ENCODE results near the gene CD244. TPM values are rescaled to one million over a fixed set of nuclear protein-coding genes. Genes with fewer than 3 reads are reported as not detected.
"Not testable (repeated sequence)": the region's sequence is repeated elsewhere in the genome, so short reads cannot be mapped to it uniquely, and the experiment has no call there.

The CD244 gene
- total and polyA plus RNA-seq, 2 donors = 2.4 to 10.3 TPM

DNA sequence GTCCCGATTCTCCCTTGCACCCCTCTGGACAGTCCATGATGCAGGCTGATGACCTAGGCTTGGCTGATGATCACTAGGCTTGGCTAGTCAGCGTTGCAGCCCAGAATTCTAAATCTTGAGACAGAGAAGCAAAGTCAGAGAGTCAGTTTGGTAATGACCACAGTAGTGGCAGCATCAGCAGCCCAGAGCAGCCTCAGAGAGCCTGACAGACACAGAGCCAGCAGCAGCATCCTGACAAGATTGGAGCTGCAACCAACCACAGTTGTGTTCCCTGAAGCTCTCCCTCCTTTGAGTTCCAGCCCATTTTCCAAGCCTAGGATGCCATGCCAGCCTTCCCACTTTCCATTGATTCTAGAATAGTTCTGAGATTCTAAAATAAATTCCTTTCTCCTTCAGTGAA, 39.1 kb upstream of the CD244 start:
- no peak for DNase-seq (ENCODE audit: low read depth in 6 of 9, low spot score in 9 of 9)
- no peaks in the 10 kb centered on the region for H3K27me3 ChIP-seq (ENCODE audit: control insufficient read depth in 2 of 2, insufficient read depth in 1 of 2, low read length in 1 of 2)
- no peak overlapping the region for H3K4me3 ChIP-seq (ENCODE audit: low read length in 2 of 2)
- no peaks in the 10 kb centered on the region for H3K4me1 ChIP-seq (ENCODE audit: control insufficient read depth in 2 of 2, insufficient read depth in 2 of 2, low read length in 2 of 2)
- H3K36me3 ChIP-seq (ENCODE audit: control insufficient read depth in 2 of 2, insufficient read depth in 2 of 2, low read length in 1 of 2) = no peaks in the 10 kb centered on the region
- WGBS = 95% methylated on average over 2 of the region's 2 CpGs
- H3K27ac ChIP-seq (ENCODE audit: low read depth in 1 of 2, low read length in 1 of 2) = no peak overlapping the region
- no peaks in the 10 kb centered on the region for H3K9me3 ChIP-seq (ENCODE audit: control insufficient read depth in 2 of 2, insufficient read depth in 1 of 2, low read length in 1 of 2)

DNA sequence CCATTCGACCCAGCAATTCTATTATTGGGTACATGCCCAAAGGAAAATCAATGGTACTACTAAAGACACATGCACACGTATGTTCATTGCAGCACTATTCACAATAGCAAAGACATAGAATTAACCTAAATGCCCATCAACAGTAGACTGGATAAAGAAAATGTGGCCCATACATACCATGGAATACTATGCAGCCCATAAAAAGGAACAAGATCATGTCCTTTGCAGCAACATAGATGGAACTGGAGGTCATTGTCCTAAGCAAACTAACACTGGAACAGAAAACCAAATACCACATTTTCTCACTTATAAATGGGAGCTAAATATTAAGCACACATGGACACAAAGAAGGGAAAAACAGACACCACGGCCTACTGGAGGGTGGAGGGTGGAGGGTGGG, 38.0 kb upstream of the CD244 start:
- not testable (repeated sequence) for H3K27me3 ChIP-seq (ENCODE audit: control insufficient read depth in 2 of 2, insufficient read depth in 1 of 2, low read length in 1 of 2); H3K4me3 ChIP-seq (ENCODE audit: low read length in 2 of 2); H3K4me1 ChIP-seq (ENCODE audit: control insufficient read depth in 2 of 2, insufficient read depth in 2 of 2, low read length in 2 of 2); DNase-seq (ENCODE audit: low read depth in 6 of 9, low spot score in 9 of 9); H3K27ac ChIP-seq (ENCODE audit: low read depth in 1 of 2, low read length in 1 of 2); H3K9me3 ChIP-seq (ENCODE audit: control insufficient read depth in 2 of 2, insufficient read depth in 1 of 2, low read length in 1 of 2); H3K36me3 ChIP-seq (ENCODE audit: control insufficient read depth in 2 of 2, insufficient read depth in 2 of 2, low read length in 1 of 2)
- WGBS = 96% methylated on average over 3 of the region's 3 CpGs

DNA sequence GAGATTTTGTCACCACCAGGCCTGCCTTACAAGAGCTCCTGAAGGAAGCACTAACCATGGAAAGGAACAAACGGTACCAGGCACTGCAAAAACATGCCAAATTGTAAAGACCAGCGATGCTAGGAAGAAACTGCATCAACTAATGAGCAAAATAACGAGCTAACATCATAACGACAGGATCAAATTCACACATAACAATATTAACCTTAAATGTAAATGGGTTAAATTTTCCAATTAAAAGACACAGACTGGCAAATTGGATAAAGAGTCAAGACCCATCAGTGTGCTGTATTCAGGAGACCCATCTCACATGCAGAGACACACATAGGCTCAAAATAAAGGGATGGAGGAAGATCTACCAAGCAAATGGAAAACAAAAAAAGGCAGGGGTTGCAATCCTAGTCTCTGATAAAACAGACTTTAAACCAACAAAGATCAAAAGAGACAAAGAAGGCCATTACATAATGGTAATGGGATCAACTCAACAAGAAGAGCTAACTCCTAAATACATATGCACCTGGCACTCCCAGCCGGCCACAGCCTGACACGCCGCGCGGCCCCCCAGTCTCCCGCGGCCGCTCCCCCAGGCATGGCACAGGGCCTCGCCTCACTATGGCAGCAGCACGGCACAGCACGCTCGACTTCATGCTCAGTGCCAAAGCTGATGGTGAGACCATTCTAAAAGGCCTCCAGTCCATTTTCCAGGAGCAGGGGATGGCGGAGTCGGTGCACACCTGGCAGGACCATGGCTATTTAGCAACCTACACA, 31.9 kb upstream of the CD244 start:
- not testable (repeated sequence) for H3K9me3 ChIP-seq (ENCODE audit: control insufficient read depth in 2 of 2, insufficient read depth in 1 of 2, low read length in 1 of 2); H3K4me1 ChIP-seq (ENCODE audit: control insufficient read depth in 2 of 2, insufficient read depth in 2 of 2, low read length in 2 of 2); DNase-seq (ENCODE audit: low read depth in 6 of 9, low spot score in 9 of 9); H3K4me3 ChIP-seq (ENCODE audit: low read length in 2 of 2); H3K27ac ChIP-seq (ENCODE audit: low read depth in 1 of 2, low read length in 1 of 2); H3K36me3 ChIP-seq (ENCODE audit: control insufficient read depth in 2 of 2, insufficient read depth in 2 of 2, low read length in 1 of 2); H3K27me3 ChIP-seq (ENCODE audit: control insufficient read depth in 2 of 2, insufficient read depth in 1 of 2, low read length in 1 of 2)
- 98% methylated on average over 18 of the region's 18 CpGs for WGBS

DNA sequence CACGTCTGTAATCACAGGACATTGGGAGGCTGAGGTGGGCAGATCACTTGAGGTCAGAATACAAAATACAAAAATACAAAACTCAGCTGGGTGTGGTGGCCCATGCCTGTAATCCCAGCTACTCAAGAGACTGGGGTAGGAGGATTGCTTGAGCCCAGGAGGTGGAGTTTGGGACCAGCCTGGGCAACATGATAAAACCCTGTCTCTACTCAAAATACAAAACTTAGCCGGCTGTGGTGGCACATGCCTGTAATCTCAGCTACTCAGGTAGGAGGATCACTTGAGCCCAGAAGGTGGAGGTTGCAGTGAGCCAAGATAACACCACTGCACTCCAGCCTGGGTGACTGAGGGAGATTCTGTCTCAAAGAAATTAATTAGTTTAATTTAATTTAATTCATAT, 28.8 kb upstream of the CD244 start:
- Histone ChIP-seq H3K27me3 (ENCODE audit: control insufficient read depth in 2 of 2, insufficient read depth in 1 of 2, low read length in 1 of 2) (no peaks in the 10 kb centered on the region), H3K27ac (ENCODE audit: low read depth in 1 of 2, low read length in 1 of 2) (no peak overlapping the region), H3K36me3 (ENCODE audit: control insufficient read depth in 2 of 2, insufficient read depth in 2 of 2, low read length in 1 of 2) (no peaks in the 10 kb centered on the region), H3K4me1 (ENCODE audit: control insufficient read depth in 2 of 2, insufficient read depth in 2 of 2, low read length in 2 of 2) (no peaks in the 10 kb centered on the region), H3K4me3 (ENCODE audit: low read length in 2 of 2) (no peak overlapping the region), H3K9me3 (ENCODE audit: control insufficient read depth in 2 of 2, insufficient read depth in 1 of 2, low read length in 1 of 2) (peaks cover 0 to 3% of the 10 kb centered on the region in 2 donors)
- 97% methylated on average over 2 of the region's 2 CpGs for WGBS
- no peak for DNase-seq (ENCODE audit: low read depth in 6 of 9, low spot score in 9 of 9)

DNA sequence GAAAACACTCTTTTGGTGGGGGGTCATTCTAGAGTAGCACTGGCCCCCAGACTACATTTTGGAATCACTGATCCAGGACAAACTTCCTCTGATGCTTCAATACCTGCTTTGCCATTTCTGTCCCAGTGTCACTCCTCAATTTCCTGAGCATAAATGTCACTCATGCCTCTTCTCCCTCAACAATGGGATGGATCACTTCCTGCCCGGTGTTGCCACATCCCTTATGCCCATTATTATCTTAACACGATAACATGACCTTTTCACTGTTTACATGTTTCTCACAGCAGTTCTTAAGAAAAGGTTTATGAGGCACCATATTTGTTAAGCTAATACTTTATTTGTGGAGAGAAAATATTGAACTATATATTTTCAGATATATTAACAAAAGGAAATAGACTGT, 26.2 kb upstream of the CD244 start:
- Histone ChIP-seq H3K27ac (ENCODE audit: low read depth in 1 of 2, low read length in 1 of 2) (no peak overlapping the region), H3K4me1 (ENCODE audit: control insufficient read depth in 2 of 2, insufficient read depth in 2 of 2, low read length in 2 of 2) (no peaks in the 10 kb centered on the region), H3K36me3 (ENCODE audit: control insufficient read depth in 2 of 2, insufficient read depth in 2 of 2, low read length in 1 of 2) (no peaks in the 10 kb centered on the region), H3K27me3 (ENCODE audit: control insufficient read depth in 2 of 2, insufficient read depth in 1 of 2, low read length in 1 of 2) (no peaks in the 10 kb centered on the region), H3K9me3 (ENCODE audit: control insufficient read depth in 2 of 2, insufficient read depth in 1 of 2, low read length in 1 of 2) (no peaks in the 10 kb centered on the region), H3K4me3 (ENCODE audit: low read length in 2 of 2) (no peak overlapping the region)
- DNase-seq (ENCODE audit: low read depth in 6 of 9, low spot score in 9 of 9) = no peak
- WGBS = 67% methylated on average over 2 of the region's 2 CpGs

DNA sequence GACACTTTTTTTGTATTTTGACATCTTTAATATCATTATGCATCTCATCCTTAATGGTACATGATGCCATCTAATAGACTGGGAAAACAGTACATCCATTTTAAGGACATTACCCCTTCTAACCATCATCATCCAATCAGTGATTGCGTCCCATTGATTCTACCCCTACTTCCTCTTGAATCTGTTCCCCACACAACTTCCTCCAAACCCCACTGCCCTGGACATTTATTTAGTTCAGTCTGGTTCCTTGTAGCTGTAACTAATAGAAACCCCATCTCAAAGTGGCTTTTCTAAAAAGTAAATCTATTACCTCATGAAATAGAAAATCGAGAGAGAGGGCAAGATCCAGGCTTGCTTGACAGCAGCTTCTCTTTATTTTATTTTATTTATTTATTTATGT, 24.4 kb upstream of the CD244 start:
- H3K36me3 ChIP-seq (ENCODE audit: control insufficient read depth in 2 of 2, insufficient read depth in 2 of 2, low read length in 1 of 2) = no peaks in the 10 kb centered on the region
- no peaks in the 10 kb centered on the region for H3K27me3 ChIP-seq (ENCODE audit: control insufficient read depth in 2 of 2, insufficient read depth in 1 of 2, low read length in 1 of 2)
- no peak for DNase-seq (ENCODE audit: low read depth in 6 of 9, low spot score in 9 of 9)
- no peak overlapping the region for H3K4me3 ChIP-seq (ENCODE audit: low read length in 2 of 2)
- WGBS = 77% methylated on average over 2 of the region's 2 CpGs
- no peaks in the 10 kb centered on the region for H3K9me3 ChIP-seq (ENCODE audit: control insufficient read depth in 2 of 2, insufficient read depth in 1 of 2, low read length in 1 of 2)
- H3K27ac ChIP-seq (ENCODE audit: low read depth in 1 of 2, low read length in 1 of 2) = no peak overlapping the region
- H3K4me1 ChIP-seq (ENCODE audit: control insufficient read depth in 2 of 2, insufficient read depth in 2 of 2, low read length in 2 of 2) = no peaks in the 10 kb centered on the region

DNA sequence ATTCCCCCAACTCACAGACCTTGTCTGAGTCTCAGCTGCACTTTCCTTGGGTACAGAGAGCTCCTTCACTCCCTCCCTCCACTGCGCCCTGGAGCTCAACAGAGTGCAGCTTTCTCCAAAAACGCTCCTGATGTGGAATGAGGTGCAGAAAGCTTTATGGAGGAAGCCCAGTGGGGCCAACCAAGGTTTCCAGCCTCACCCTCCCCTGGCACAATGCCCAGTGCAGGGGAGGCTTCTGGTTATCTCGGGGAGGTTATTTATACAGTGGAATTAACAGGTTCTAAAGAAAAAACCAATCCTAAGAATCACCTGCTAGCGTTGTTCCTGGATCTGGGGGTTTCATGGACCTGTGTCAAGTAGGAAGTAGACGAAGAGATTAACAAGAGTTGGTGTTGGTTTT, 22.4 kb upstream of the CD244 start, which contains the start of gene ITLN1:
TSS of gene ITLN1 (minus strand) at position 139 of the 400 bp plus-strand sequence. CDS start 303 bp downstream, outside the sequence.
- DNase-seq (ENCODE audit: low read depth in 6 of 9, low spot score in 9 of 9) = no peak
- no peak within 1 kb of the TSS for H3K4me3 ChIP-seq (ENCODE audit: low read length in 2 of 2)
- H3K36me3 ChIP-seq (ENCODE audit: control insufficient read depth in 2 of 2, insufficient read depth in 2 of 2, low read length in 1 of 2) = no peaks in the 10 kb centered on the region
- H3K27me3 ChIP-seq (ENCODE audit: control insufficient read depth in 2 of 2, insufficient read depth in 1 of 2, low read length in 1 of 2) = no peaks in the 10 kb centered on the region
- H3K9me3 ChIP-seq (ENCODE audit: control insufficient read depth in 2 of 2, insufficient read depth in 1 of 2, low read length in 1 of 2) = no peaks in the 10 kb centered on the region
- H3K27ac ChIP-seq (ENCODE audit: low read depth in 1 of 2, low read length in 1 of 2) = no peak within 1 kb of the TSS
- WGBS = 73% methylated on average over 5 of the region's 5 CpGs
- H3K4me1 ChIP-seq (ENCODE audit: control insufficient read depth in 2 of 2, insufficient read depth in 2 of 2, low read length in 2 of 2) = no peaks in the 10 kb centered on the region

DNA sequence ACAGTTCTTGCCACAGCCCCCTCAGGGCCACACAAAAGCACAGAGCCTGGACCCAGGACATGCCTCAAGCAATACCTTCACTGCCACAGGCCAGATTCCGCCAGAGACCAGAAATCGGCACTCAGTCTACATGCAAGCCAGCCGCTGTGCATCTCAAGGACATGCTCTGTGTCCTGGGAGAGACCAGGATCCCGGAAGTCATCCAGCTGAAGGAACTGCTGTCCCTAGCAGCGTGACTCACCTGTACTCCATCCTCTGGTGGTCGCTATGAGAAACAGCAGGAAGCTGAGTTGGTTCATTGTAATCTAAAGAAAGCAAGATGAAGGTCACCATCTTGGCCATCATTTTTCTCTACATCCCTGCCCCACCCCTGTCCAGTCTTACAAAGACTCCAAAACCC, 21.9 kb upstream of the CD244 start:
- Histone ChIP-seq H3K4me1 (ENCODE audit: control insufficient read depth in 2 of 2, insufficient read depth in 2 of 2, low read length in 2 of 2) (no peaks in the 10 kb centered on the region), H3K36me3 (ENCODE audit: control insufficient read depth in 2 of 2, insufficient read depth in 2 of 2, low read length in 1 of 2) (no peaks in the 10 kb centered on the region), H3K4me3 (ENCODE audit: low read length in 2 of 2) (no peak overlapping the region), H3K9me3 (ENCODE audit: control insufficient read depth in 2 of 2, insufficient read depth in 1 of 2, low read length in 1 of 2) (no peaks in the 10 kb centered on the region), H3K27ac (ENCODE audit: low read depth in 1 of 2, low read length in 1 of 2) (no peak overlapping the region), H3K27me3 (ENCODE audit: control insufficient read depth in 2 of 2, insufficient read depth in 1 of 2, low read length in 1 of 2) (no peaks in the 10 kb centered on the region)
- DNase-seq (ENCODE audit: low read depth in 6 of 9, low spot score in 9 of 9) = peak in 2 of 9 donors; percentile 25 to 30
- WGBS = 97% methylated on average over 6 of the region's 6 CpGs

DNA sequence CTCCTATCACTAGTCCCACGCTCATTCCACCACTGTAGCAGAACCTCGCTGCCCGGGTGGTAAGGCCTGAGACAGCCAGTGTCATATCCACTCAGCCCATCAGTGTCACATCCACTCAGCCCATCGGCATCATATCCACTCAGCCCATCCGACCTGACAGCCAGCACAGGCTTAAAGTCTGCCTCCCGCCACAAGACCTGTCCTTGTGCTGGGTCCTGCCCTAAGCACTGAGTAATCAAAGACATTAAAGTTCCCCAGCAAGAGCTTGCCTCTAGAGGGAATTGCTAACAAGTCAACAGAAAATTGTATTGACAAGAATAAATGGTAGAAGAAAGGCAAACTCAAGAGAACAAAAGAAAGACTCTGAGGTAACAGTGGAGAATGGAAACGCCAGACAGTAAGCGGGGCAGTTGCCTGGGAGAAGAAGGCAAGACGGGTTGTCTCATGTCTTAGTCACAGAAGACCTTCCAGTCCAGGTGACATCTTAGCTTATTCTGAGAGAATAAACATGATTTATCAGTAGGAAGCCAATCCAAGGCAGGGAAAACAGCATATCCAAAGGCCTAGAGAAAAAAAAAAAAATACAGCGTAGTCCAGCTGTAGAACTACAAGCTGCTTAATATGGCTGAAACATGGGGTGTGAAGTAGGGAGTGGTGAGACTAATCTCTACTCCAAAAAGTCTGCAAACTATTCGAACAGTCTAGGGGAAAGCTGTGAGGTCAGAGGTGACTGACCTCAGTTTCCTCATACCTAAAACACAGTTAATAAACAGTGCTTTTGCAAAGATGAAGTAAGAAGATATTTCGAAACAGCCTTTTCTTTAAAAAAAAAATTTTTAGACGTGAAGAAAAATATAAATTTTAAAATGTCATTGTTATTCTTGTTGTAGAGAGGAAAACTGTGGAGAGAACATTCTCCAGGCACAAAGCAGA, 21.2 kb upstream of the CD244 start:
- Histone ChIP-seq H3K4me1 (ENCODE audit: control insufficient read depth in 2 of 2, insufficient read depth in 2 of 2, low read length in 2 of 2) (peaks cover 0 to 6% of the 10 kb centered on the region in 2 donors), H3K9me3 (ENCODE audit: control insufficient read depth in 2 of 2, insufficient read depth in 1 of 2, low read length in 1 of 2) (no peaks in the 10 kb centered on the region), H3K4me3 (ENCODE audit: low read length in 2 of 2) (no peak overlapping the region), H3K27me3 (ENCODE audit: control insufficient read depth in 2 of 2, insufficient read depth in 1 of 2, low read length in 1 of 2) (no peaks in the 10 kb centered on the region), H3K36me3 (ENCODE audit: control insufficient read depth in 2 of 2, insufficient read depth in 2 of 2, low read length in 1 of 2) (no peaks in the 10 kb centered on the region), H3K27ac (ENCODE audit: low read depth in 1 of 2, low read length in 1 of 2) (no peak overlapping the region)
- 96% methylated on average over 13 of the region's 13 CpGs for WGBS
- DNase-seq (ENCODE audit: low read depth in 6 of 9, low spot score in 9 of 9) = no peak

All from thymus (tissue), 11 donors.